Measurements from ENCODE around the gene FAM72A.
"Not testable (repeated sequence)": the region's sequence is repeated elsewhere in the genome, so short reads cannot be mapped to it uniquely, and the experiment has no call there.

The FAM72A gene

GRCh38 chr1:206167350-206168029, 35.1 kb downstream of the FAM72A start:
- DNase-seq: not testable (repeated sequence)

- DNase-seq: no peak
These were observed 56.8 kb downstream of the FAM72A start for GRCh38 chr1:206145771-206146290.

GRCh38 chr1:206144605-206145004, 58.0 kb downstream of the FAM72A start:
- DNase-seq: no peak

- no peak for DNase-seq
These were observed 59.0 kb downstream of the FAM72A start for GRCh38 chr1:206143537-206144172.

- no peak for DNase-seq
These were observed 59.9 kb downstream of the FAM72A start for GRCh38 chr1:206142770-206143169.

GRCh38 chr1:206142011-206142410, 60.6 kb downstream of the FAM72A start:
- no peak for DNase-seq

- DNase-seq: no peak
These were observed 66.4 kb downstream of the FAM72A start for GRCh38 chr1:206136241-206136640.

Measured in activated CD4-positive, alpha-beta T cell treated with anti-CD3 and anti-CD28 coated beads for 4 hours (primary cell).